Neural progenitor cell (in vitro differentiated cells): ENCODE measurements around the gene FRA10AC1.

ENCODE experiments used
- CTCF ChIP-seq: fragments of 200-600 bp; sonication (generic); IDR thresholded peaks from 2 replicates; pipeline ENCODE4 v1.5.1; 2017; ENCODE audit warnings: antibody characterized with exemption, mild to moderate bottlenecking
- EZH2 ChIP-seq: fragments of 200-600 bp; sonication (generic); IDR thresholded peaks from 2 replicates; pipeline ENCODE4 v1.6.1; 2017; ENCODE audit warnings: antibody characterized with exemption, mild to moderate bottlenecking, moderate library complexity
- EZH2phosphoT487 ChIP-seq: fragments of 200-600 bp; sonication (generic); IDR thresholded peaks from 2 replicates; pipeline ENCODE4 v1.6.1; 2017; ENCODE audit warnings: antibody characterized with exemption

GRCh38 chr10:93719901-93720300, 17.5 kb upstream of the FRA10AC1 start:
- TF ChIP-seq CTCF (no peak), EZH2phosphoT487 (no peak), EZH2 (no peak)
